CMK (cell line): ENCODE data around the gene EZH2.

Source experiments
- DNase-seq: peaks from one replicate; pipeline ENCODE4 v3.0.0-alpha.2; 2010; ENCODE audit warnings: low read depth

EZH2 gene

GRCh38 chr7:148804343-148805235 is 79.5 kb downstream of the EZH2 start:
- DNase-seq, result no peak

GRCh38 chr7:148803094-148803493 is 81.0 kb downstream of the EZH2 start:
- no peak for DNase-seq

- DNase-seq, result no peak
Observed at GRCh38 chr7:148802101-148802493, 82.0 kb downstream of the EZH2 start.

- no peak for DNase-seq
Observed at GRCh38 chr7:148800677-148801076, 83.4 kb downstream of the EZH2 start.

GRCh38 chr7:148799893-148800555 is 84.1 kb downstream of the EZH2 start:
- DNase-seq, result no peak

- no peak for DNase-seq
Observed at GRCh38 chr7:148796841-148797240, 87.2 kb downstream of the EZH2 start.

- DNase-seq, result no peak
Observed at GRCh38 chr7:148794476-148794875, 89.6 kb downstream of the EZH2 start.

- DNase-seq, result no peak
Observed at GRCh38 chr7:148793590-148793989, 90.5 kb downstream of the EZH2 start.

- no peak for DNase-seq
Observed at GRCh38 chr7:148791546-148791945, 92.5 kb downstream of the EZH2 start.

GRCh38 chr7:148790850-148791249 is 93.2 kb downstream of the EZH2 start:
- DNase-seq, result no peak

- DNase-seq, result no peak
Observed at GRCh38 chr7:148790131-148790726, 93.9 kb downstream of the EZH2 start.

GRCh38 chr7:148789220-148789619 is 94.9 kb downstream of the EZH2 start:
- DNase-seq, result no peak

GRCh38 chr7:148787571-148788295 is 96.4 kb downstream of the EZH2 start:
- DNase-seq, result no peak

GRCh38 chr7:148783801-148784527 is 100.1 kb downstream of the EZH2 start:
- DNase-seq, result no peak

GRCh38 chr7:148782757-148783456 is 101.2 kb downstream of the EZH2 start:
- no peak for DNase-seq

GRCh38 chr7:148774471-148774870 is 109.6 kb downstream of the EZH2 start:
- no peak for DNase-seq

GRCh38 chr7:148773334-148773733 is 110.8 kb downstream of the EZH2 start:
- DNase-seq, result no peak

GRCh38 chr7:148772297-148773089 is 111.6 kb downstream of the EZH2 start:
- no peak for DNase-seq

- DNase-seq, result no peak
Observed at GRCh38 chr7:148770004-148770403, 114.1 kb downstream of the EZH2 start.

GRCh38 chr7:148763622-148764021 is 120.5 kb downstream of the EZH2 start:
- no peak for DNase-seq
